HG03520 (cell line): Measurements from ENCODE around the gene TRMT11.
A peak's percentile ranks its signal among the peaks of the same experiment; 100 is the strongest.
"Not testable (repeated sequence)": the region's sequence is repeated elsewhere in the genome, so short reads cannot be mapped to it uniquely, and the experiment has no call there.

Source experiments
- ATAC-seq: cut with Tn5 transposase; IDR thresholded peaks from one replicate; pipeline ENCODE4 v1.9.1; 2021; ENCODE audit warnings: mild to moderate bottlenecking, moderate library complexity; ENCODE audit not compliant: unreplicated experiment

The TRMT11 gene

DNA sequence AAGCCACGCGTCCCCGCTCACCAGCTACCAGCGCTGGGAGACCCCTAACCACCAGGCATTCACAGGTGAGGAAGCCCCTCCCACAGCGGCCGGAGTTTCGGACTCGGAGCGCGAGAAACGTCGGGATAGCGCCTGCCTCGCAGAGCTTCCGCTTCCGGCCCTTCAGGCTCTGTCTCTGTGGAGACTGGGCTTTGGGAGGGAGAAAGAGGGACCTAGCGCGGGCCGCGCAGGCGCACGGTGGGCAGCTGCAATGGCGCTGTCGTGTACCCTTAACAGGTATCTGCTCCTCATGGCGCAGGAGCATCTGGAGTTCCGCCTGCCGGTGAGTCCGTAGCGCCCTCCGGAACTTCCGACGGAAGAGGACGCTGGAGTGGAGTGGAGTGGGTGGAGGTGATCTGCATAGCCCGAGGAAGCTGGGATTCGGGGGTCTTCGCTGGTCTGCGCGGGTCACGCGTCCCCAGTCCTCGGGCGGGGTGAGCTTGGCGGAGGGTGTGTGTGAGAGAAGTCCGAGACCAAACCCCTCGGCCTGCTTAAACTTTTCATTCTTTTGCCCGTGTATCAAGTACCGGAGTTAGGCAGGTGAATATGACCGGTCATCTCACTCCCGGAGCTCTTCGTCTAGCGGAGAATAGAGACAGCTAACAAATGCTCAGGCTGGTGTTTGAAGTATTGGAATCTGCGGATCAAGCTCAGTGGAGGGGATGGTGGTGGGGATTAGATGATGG lies at the start of gene TRMT11:
Gene TRMT11 (plus strand): TSS at position 240 of the 725 bp plus-strand sequence. CDS start 11 bp downstream, at position 251.
- ATAC-seq: peak; percentile 95

GRCh38 chr6:125939026-125939425 lies 47.3 kb upstream of the TRMT11 start:
- ATAC-seq: no peak

- ATAC-seq: no peak
These were observed 46.5 kb upstream of the TRMT11 start for GRCh38 chr6:125939791-125940190.

- ATAC-seq: no peak
These were observed 45.9 kb upstream of the TRMT11 start for GRCh38 chr6:125940247-125941041.

GRCh38 chr6:125942672-125943527 lies 43.4 kb upstream of the TRMT11 start:
- ATAC-seq: no peak

DNA sequence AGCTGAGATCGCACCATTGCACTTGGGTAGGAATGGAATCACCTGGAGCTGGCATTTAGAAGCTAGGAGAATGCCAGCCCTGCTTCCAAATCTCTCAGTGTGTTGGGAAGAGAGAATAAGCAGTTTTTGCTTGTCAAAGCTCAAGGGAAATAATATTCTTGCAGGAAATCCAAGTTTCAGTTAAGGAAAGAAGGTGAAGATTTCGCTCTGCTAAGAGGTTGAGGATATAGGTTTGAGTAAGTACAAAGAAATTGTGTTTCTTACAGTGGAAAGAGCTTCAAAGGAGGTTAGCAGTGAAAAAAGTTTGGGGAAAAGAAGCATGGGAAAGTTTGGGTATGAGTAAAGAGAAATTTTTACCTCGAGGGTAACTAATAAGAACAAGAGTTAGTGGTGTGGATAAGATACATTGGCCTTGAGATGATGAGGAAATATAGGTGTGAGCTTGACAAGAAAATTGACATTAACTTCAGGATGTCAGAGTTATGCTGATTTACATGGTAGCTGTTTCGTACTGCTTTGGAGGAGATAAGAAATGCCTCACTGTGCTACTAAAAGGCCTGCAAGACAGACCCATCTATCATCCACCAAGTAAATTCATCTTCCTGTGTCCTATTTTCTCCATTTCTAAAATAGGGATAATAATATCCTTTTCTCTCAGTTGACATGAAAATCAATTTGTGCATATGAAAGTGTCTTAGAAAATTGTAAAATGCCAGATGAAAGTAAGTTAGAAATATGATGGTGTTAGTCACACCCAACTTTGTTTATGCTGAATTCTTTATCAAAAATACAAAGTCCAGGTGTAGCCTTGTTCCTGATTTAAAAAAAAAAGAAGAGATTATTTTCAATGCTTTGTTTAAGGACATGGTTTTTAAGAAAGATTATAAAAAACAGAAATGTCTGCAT lies 42.6 kb upstream of the TRMT11 start:
- ATAC-seq: no peak

DNA sequence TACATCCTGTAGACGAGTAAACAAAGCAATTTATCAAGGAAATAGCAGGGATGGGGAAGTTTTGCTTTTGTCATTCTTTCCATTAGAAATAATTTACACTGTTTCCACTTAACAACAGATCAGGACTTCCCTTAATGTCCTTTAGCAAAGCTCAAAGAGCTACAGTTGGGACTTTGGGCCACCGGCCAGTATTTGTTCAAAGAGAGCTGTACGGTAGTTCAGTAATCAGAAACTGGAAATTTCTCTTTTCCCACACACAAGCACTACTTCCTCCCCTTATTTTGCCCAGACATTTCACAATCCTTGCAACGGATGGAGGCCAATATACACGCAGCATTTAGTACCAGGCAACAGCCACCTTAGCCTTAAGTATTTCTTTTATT lies 41.9 kb upstream of the TRMT11 start:
- no peak for ATAC-seq

DNA sequence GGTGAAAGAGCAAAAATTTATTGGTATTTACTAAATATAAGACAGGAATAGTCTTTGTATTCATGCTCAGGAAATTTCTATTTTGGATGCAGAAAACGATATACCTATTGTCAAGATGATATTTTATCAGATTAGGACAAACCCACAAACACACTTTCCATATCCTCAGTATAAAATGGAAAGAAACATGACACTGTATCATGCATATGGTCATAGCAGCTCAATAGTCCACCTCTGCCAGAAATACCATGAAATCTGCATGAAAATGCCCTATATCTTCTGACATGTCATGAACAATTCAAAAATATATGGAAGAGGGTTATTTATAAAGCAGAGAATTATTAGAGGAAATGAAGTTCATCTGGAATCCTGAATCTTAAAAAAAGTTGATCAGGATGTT lies 41.4 kb upstream of the TRMT11 start:
- ATAC-seq: no peak

GRCh38 chr6:125945378-125946141 lies 40.8 kb upstream of the TRMT11 start:
- no peak for ATAC-seq

GRCh38 chr6:125947615-125948014 lies 38.7 kb upstream of the TRMT11 start:
- ATAC-seq: no peak

DNA sequence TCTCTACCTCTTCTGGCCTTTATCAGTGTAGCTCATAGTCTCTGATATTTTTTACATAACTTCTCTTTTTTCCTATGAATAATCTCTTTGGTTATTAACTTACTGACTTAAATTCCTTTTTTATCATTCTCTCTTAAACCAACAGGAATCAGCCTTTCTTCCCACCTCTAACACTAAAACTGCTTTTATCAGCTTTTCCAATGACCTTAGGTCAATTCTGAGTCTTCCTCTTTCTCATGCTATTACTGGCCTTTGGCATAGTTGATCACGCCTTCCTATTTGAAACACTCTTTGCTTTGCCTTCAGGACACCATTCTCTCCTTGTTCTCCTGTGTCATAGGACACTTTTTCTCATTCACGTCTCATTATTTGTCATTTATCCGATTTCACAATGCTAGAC lies 37.9 kb upstream of the TRMT11 start:
- ATAC-seq: no peak

DNA sequence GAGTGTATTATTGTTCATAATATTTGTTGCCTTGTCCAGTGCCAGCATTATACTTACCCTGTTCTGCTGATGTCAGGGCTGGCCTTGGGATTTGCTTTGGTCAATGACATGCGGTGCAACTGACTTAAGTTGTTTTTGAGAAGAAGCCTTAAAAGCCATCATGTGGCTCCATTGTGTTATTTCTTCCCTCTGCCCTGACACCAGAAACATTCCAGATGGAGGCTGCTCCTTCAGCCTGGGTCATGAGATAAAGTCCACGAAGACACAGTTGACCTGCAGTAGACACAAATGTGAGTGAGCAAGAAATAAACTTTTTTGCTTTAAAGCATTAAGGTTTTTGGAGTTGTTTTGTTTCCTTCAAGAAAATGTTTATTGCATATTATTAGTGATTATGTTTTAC lies 37.3 kb upstream of the TRMT11 start:
- no peak for ATAC-seq

DNA sequence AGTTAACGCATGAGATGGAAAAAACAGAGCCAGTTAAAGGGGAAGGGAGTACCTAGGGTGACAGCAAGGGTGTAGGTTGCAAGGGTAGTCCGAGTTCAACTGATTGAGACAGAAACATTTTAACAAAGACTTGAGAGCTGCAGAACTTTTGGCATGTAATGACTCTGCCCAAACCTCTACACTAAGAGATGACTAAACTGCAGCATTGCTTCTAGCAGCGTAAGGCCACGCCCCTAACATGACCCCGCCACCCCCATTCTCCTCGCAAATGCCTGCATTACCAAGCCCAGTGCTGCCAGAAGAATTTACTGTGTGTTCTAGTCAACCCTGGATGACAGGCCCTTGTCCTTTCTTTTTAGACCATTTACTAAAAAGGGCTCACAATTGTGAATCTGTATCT lies 36.0 kb upstream of the TRMT11 start:
- ATAC-seq: no peak

DNA sequence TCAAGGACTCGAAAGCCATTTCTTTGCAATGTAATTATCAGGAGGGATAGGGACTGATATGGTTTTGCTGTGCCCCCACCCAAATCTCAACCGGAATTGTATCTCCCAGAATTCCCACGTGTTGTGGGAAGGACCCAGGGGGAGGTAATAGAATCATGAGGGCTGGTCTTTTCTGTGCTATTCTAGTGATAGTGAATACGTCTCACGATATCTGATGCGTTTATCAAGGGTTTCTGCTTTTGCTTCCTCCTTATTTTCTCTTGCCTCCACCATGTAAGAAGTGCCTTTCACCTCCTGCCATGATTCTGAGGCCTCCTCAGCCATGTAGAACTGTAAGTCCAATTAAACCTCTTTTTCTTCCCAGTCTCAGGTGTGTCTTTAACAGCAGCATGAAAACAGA lies 35.6 kb upstream of the TRMT11 start:
- not testable (repeated sequence) for ATAC-seq

GRCh38 chr6:125951323-125951722 lies 35.0 kb upstream of the TRMT11 start:
- ATAC-seq: no peak

DNA sequence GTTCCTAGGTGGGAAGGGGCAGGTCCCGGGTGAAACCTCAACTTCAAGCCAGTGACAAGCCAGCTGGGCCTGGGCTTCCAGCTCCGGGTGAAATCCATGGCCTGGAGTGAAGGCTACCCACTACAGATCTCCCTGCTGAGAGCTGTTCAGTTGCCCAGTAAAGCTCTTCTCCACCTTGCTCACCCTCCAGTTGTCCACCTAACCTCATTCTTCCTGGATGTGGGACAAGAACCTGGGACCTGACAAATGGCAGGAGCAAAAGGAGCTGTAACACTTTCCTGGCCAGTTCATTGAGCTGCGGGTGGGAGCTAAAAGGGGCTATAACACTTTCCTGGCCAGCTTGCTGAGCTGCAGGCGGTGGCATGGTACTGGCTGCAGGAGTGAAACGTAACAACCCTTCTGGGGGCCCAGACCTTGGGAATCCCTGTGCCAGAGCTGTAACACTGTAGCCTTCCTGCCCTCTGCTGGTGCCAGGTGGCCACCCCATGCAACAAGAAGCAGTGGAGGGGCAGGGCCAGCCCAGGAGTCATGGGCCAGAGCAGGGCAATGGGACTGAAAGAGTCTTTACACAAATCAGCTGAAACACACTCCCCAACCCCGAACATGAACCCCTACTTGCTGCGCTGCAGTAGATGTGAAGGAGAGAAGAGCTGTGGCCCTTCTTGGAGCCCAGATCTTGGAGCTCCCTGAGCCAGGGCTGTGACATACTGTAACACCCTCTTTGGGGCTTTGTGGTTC lies 33.4 kb upstream of the TRMT11 start:
- no peak for ATAC-seq

- ATAC-seq: no peak
These were observed 32.9 kb upstream of the TRMT11 start for GRCh38 chr6:125953502-125953875.

DNA sequence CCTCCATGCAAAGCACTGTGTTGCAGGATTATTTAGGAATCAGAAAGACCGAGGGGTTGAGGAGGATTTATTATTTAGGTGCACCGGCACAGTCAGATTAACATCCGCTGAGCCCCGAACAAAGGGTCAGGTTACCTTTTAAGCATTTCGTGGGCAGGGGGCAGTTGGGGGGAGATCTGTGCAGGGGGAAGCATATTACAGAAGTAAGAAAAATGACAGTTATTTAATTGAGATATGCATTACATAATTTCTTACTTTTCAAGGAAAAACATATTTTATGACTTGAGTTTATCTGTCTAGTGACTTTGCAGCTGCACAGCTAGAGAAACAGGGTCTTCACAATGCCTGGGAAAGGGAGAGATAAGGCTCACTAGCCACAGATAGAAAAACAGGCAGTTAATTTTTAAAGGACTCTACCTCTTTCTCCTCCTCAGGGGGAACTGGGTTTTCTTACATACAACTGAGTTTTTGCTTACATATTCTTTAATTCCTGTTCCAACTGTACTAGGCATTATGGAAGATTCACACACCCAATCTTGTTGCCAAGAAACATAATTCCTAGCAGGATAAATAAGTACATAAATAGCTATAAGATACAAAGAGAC lies 31.5 kb upstream of the TRMT11 start:
- no peak for ATAC-seq

GRCh38 chr6:125955973-125956372 lies 30.4 kb upstream of the TRMT11 start:
- no peak for ATAC-seq
